HepG2 (cell line): ENCODE measurements around the gene ATG4D. TPM values are rescaled to one million over a fixed set of nuclear protein-coding genes. Genes with fewer than 3 reads are reported as not detected.

ENCODE experiments used
- ARNT2 ChIP-seq: sonication (generic); formaldehyde crosslinking; IDR thresholded peaks from 2 replicates; pipeline ENCODE4 v1.8.0; 2022; ENCODE audit warnings: mild to moderate bottlenecking, low read depth, missing genetic modification reagents, moderate library complexity
- DPF2 ChIP-seq: sonication (generic); formaldehyde crosslinking; IDR thresholded peaks from 2 replicates; pipeline ENCODE4 v1.4.0; 2020; ENCODE audit warnings: mild to moderate bottlenecking, low read depth, missing genetic modification reagents, borderline replicate concordance
- EHMT2 ChIP-seq: fragments of 200-600 bp; sonication (generic); IDR thresholded peaks from 2 replicates; pipeline ENCODE4 v1.7.0; 2017; ENCODE audit warnings: antibody characterized with exemption, low read depth, low read length, borderline replicate concordance
- FUBP1 ChIP-seq: sonication (generic); formaldehyde crosslinking; IDR thresholded peaks from 2 replicates; pipeline ENCODE4 v1.5.1; 2020; ENCODE audit warnings: missing genetic modification reagents, mild to moderate bottlenecking, borderline replicate concordance
- MED1 ChIP-seq: sonication (generic); formaldehyde crosslinking; IDR thresholded peaks from 2 replicates; pipeline ENCODE4 v1.4.0; 2020; ENCODE audit warnings: missing genetic modification reagents
- MED13 ChIP-seq: sonication (generic); formaldehyde crosslinking; IDR thresholded peaks from 2 replicates; pipeline ENCODE4 v1.5.0; 2020; ENCODE audit warnings: missing genetic modification reagents
- PHF8 ChIP-seq: sonication (generic); formaldehyde crosslinking; IDR thresholded peaks from 2 replicates; pipeline ENCODE4 v1.5.0; 2020; ENCODE audit warnings: missing genetic modification reagents
- RNF2 ChIP-seq: fragments of 450-650 bp; conservative IDR thresholded peaks from 2 replicates; pipeline ENCODE4 v1.6.1; 2016; ENCODE audit warnings: low read depth
- TBP ChIP-seq: sonication (generic); formaldehyde crosslinking; IDR thresholded peaks from 2 replicates; pipeline ENCODE4 v1.5.0; 2020; ENCODE audit warnings: missing genetic modification reagents
- TGIF2 ChIP-seq: IDR thresholded peaks from 2 replicates; pipeline ENCODE4 v1.6.1; 2016; ENCODE audit warnings: control low read depth, missing compliant biosample characterization
- THYN1 ChIP-seq: sonication (generic); formaldehyde crosslinking; IDR thresholded peaks from 2 replicates; pipeline ENCODE4 v1.8.1; 2023; ENCODE audit warnings: low read depth, mild to moderate bottlenecking, moderate library complexity, missing genetic modification reagents, borderline replicate concordance
- TRIM22 ChIP-seq: fragments of 450-650 bp; IDR thresholded peaks from 2 replicates; pipeline ENCODE4 v1.6.1; 2017
- U2AF2 ChIP-seq: fragments of 200-400 bp; formaldehyde crosslinking; IDR thresholded peaks from 2 replicates; pipeline ENCODE4 v1.6.1; 2017; ENCODE audit warnings: low read depth, mild to moderate bottlenecking, low read length
- ZNF121 ChIP-seq: sonication (generic); formaldehyde crosslinking; IDR thresholded peaks from 2 replicates; pipeline ENCODE4 v1.5.0; 2020; ENCODE audit warnings: mild to moderate bottlenecking, missing genetic modification reagents
- ZNF253 ChIP-seq: sonication (generic); formaldehyde crosslinking; IDR thresholded peaks from 2 replicates; pipeline ENCODE4 v1.8.0; 2022; ENCODE audit warnings: mild to moderate bottlenecking, missing genetic modification reagents, borderline replicate concordance
- ZNF34 ChIP-seq: sonication (generic); formaldehyde crosslinking; IDR thresholded peaks from 2 replicates; pipeline ENCODE4 v1.4.0; 2020; ENCODE audit warnings: mild to moderate bottlenecking, missing genetic modification reagents, borderline replicate concordance
- ZNF510 ChIP-seq: sonication (generic); formaldehyde crosslinking; IDR thresholded peaks from 2 replicates; pipeline ENCODE4 v1.4.0; 2020; ENCODE audit warnings: low read depth, mild to moderate bottlenecking, missing genetic modification reagents
- ZNF616 ChIP-seq: sonication (generic); formaldehyde crosslinking; IDR thresholded peaks from 2 replicates; pipeline ENCODE4 v1.5.0; 2020; ENCODE audit warnings: low read depth, mild to moderate bottlenecking, missing genetic modification reagents
- ZNF687 ChIP-seq: sonication (generic); formaldehyde crosslinking; IDR thresholded peaks from 2 replicates; pipeline ENCODE4 v1.5.1; 2020; ENCODE audit warnings: mild to moderate bottlenecking, missing genetic modification reagents, moderate library complexity
- polyA plus RNA-seq, 8 experiments: library from polyadenylated mRNA; depleted of rRNA in 3 of 8; stranded (reverse) in 7 of 8; unstranded in 1 of 8; fragments of >200 nt; fragmentation: Illumina TruSeq in 4 of 8; extraction: Trizol in 4 of 8; gene quantifications; 2 replicates each; pipeline versions ENCODE4 v1.2.1 to v1.2.3, GENCODE V29; 2011 to 2016; ENCODE audit warnings: low read depth in 4 of 8, missing spikeins in 1 of 8, mixed read lengths in 1 of 8; ENCODE audit not compliant: insufficient read depth in 1 of 8
- total RNA-seq, 5 experiments: library from RNA; depleted of rRNA; stranded (reverse); fragments of >200 nt; fragmentation: Illumina TruSeq; extraction: Trizol; gene quantifications; 2 replicates each; pipeline ENCODE4 v1.2.3, GENCODE V29; 2016; ENCODE audit warnings: low read depth in 1 of 5

ATG4D gene
- total and polyA plus RNA-seq, 2 of the 13 experiments (the other 11 are each of a cell fraction or from before 2014, with no cell fraction given), result 17.8 to 19.0 TPM

- TF ChIP-seq TRIM22 (no peak), MED13 (0 out of 2 replicates have a peak, but pooled peaks have one; percentile 51), ZNF34 (CRISPR knock-in tag) (0 out of 2 replicates have a peak, but pooled peaks have one; percentile 39), ARNT2 (CRISPR knock-in tag) (no peak), ZNF616 (CRISPR knock-in tag) (no peak), FUBP1 (CRISPR knock-in tag) (no peak), ZNF687 (CRISPR knock-in tag) (peak; percentile 61; the same call in 1 of the 2 replicates), PHF8 (CRISPR knock-in tag) (peak; percentile 67), ZNF253 (no peak), TGIF2 (CRISPR knock-in tag) (no peak), THYN1 (no peak), MED1 (CRISPR knock-in tag) (no peak), EHMT2 (no peak), TBP (CRISPR knock-in tag) (no peak), U2AF2 (no peak), RNF2 (no peak), ZNF121 (CRISPR knock-in tag) (no peak), ZNF510 (CRISPR knock-in tag) (no peak), DPF2 (CRISPR knock-in tag) (no peak)
Observed at GRCh38 chr19:10602330-10603083, 58.8 kb downstream of the ATG4D start (continued).
